Fibroblast of lung (primary cell): ENCODE results near the gene EXOSC7.

Experiments
- EZH2 ChIP-seq: IDR thresholded peaks from 2 replicates; pipeline ENCODE4 v1.5.1; 2012; ENCODE audit warnings: low read length, control low read depth, mild to moderate bottlenecking; ENCODE audit errors: missing control alignments
- TF ChIP-seq, protein P1 (sequence below), 2 donors: IDR thresholded peaks in 1 of 2; conservative IDR thresholded peaks in 1 of 2; 1 replicate in 1 of 2; 2 replicates in 1 of 2; pipeline ENCODE4 v1.5.1; 2011 to 2012; ENCODE audit warnings: low read length in 2 of 2, control low read depth in 1 of 2, inconsistent platforms in 1 of 2, low read depth in 1 of 2, mild to moderate bottlenecking in 1 of 2

GRCh38 chr3:45003406-45003805 is 27.4 kb downstream of the EXOSC7 start:
- TF ChIP-seq, protein P1, sequence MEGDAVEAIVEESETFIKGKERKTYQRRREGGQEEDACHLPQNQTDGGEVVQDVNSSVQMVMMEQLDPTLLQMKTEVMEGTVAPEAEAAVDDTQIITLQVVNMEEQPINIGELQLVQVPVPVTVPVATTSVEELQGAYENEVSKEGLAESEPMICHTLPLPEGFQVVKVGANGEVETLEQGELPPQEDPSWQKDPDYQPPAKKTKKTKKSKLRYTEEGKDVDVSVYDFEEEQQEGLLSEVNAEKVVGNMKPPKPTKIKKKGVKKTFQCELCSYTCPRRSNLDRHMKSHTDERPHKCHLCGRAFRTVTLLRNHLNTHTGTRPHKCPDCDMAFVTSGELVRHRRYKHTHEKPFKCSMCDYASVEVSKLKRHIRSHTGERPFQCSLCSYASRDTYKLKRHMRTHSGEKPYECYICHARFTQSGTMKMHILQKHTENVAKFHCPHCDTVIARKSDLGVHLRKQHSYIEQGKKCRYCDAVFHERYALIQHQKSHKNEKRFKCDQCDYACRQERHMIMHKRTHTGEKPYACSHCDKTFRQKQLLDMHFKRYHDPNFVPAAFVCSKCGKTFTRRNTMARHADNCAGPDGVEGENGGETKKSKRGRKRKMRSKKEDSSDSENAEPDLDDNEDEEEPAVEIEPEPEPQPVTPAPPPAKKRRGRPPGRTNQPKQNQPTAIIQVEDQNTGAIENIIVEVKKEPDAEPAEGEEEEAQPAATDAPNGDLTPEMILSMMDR (conservative IDR thresholded peaks at IDR 0.05 in 1 of 2, IDR thresholded peaks at IDR 0.05 in 1 of 2; ENCODE audit: low read depth in 1 of 2, low read length in 2 of 2), result no peak
- TF ChIP-seq EZH2, result no peak
